Ureter (tissue), 1 donor: Measurements from ENCODE around the gene TFEB. TPM values are rescaled to one million over a fixed set of nuclear protein-coding genes. Genes with fewer than 3 reads are reported as not detected.
"Not testable (repeated sequence)": the region's sequence is repeated elsewhere in the genome, so short reads cannot be mapped to it uniquely, and the experiment has no call there.

ENCODE experiments used
- DNase-seq: peaks from one replicate; pipeline ENCODE4 v3.0.0-alpha.2; 2020; ENCODE audit warnings: low spot score
- total RNA-seq: library from RNA; stranded (reverse); gene quantifications from one replicate; pipeline ENCODE4 v1.2.4, GENCODE V29; 2023
- donor health status: DM: yes; HTN: yes; CAD: no.

Gene TFEB
- total RNA-seq, 1 donor from 2014 or later, result 29.4 TPM

DNA sequence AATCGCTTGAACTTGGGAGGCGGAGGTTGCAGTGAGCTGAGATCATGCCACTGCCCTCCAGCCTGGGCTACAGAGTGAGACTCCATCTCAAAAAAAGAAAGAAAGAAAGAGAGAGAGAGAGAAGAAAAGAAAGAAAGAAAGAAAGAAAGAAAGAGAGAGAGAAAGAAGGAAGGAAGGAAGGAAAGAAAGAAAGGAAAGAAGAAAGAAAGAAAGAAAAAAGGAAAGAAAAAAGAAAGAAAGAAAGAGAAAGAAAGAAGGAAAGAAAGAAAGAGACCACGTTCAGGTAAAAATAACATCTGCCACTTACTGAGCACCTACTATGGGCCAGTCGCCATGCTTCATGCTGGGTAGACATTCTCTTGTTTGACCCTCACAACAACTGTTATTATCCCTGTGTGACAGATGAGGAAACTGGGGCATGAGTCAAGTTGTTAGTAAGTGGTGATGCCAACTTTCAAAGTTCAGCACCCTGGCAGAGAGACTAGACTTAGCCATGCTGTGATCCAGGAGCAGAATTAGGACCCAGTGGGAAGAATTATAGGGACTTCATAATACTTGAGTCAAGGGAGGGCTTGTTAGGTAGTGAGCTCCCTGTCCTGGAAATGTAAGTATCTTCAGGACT is 30.7 kb upstream of the TFEB start:
- DNase-seq, result not testable (repeated sequence)

DNA sequence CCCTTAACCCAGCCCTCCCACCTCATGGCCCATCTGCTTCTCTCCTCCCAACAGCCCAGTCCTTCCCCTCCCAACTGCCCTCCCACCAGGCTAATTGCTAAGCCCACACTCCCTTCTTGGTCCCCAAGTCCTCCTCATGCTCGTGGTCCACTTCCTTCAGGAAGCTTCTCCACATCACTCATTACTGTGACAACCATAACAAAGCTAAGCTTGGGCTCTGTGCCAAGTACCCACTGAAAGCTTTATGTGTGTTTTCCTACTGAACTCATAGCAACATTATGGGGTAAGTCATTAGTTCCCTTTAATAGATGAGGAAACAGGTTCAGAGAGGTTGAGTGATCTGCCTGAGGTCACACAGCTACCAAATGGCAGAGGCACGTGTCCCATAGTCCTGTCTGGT is 28.1 kb upstream of the TFEB start:
- DNase-seq, result no peak

DNA sequence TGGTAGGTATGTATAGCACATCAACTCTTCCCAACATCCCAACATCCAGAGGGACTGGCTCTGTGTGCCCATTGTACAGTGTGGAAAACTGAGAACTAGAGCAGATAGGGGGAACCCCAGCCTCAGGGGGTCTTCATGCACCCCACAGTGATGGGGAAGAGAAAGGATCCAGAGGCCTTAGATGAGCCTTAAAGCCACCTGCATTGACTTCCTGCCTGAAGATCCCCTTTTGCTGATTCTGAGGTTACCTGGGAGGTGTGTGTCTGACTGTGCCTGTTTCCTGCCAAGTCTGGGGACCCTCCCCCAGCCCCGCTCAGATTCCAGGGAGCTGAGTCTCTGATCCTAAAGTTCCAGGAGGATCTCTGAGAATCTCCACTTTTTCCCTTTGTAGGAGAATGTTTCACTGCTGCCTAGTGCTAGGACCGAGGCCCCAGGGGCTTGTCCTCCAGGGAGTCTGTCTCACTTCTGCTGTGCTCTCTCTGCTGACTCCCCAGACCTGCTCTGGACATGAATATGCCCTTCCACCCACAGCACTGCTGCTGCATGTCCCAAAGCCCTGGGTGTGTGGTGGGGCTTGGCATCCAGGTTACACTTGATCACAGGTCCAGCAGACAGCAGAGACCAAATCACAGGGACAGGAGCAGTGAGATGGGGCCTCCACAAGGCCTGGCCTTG is 24.6 kb upstream of the TFEB start:
- no peak for DNase-seq

DNA sequence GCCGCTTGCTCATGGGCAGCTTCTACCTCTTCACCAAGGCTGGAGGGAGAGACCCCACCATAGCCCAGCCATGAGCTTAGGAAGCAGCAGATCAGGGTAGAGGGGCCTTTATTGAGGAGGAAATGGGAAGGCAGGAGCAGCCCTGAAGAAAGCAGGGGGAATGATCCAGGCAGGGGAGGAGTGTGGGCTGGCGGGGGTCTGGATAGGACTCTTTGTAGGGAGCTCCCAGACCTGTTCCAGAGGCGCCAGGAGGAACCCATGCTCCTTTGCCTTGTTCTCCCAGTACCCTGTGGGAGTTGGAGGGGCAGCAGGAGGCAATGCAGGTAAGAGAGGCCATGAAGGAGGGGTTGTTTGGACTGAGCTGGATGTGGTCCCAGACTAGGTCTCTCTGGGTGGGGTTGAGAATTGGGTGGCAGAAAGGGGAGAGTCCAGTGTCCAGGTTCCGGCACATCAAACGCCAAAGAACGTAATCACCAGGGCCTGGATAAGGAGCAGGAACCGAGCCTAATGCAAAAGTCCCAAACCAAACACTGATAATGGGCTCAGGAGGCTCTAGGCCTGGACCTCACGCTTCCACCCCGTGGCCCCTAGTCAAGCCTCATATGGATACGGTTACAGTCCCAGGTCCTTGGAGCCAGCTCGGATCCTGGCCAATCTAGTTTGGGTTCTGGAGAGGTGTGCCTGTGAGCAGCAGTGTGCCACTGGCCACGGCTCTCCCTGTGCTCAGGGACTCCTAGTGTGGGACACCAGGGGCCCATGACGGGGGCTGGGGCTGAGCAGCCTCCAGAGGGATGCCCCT is 23.9 kb upstream of the TFEB start:
- DNase-seq, result no peak

DNA sequence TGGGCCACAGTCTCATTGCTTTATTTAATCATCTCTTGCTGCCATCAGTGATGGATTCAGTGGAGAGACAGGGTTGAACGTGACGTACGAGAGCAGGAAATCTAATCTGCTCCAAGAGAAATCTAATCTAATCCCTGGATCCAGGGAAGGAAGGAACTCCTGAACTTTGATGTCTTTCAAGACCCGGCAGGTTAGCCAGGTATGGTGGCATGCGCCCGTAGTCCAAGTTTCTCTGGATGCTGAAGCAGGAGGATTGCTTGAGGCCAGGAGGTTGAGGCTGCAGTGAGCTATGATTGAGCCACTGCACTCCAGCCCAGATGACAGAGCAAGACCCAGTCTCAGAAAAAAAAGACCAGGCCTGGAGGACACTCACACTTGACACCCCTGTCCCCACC is 23.2 kb upstream of the TFEB start:
- no peak for DNase-seq

DNA sequence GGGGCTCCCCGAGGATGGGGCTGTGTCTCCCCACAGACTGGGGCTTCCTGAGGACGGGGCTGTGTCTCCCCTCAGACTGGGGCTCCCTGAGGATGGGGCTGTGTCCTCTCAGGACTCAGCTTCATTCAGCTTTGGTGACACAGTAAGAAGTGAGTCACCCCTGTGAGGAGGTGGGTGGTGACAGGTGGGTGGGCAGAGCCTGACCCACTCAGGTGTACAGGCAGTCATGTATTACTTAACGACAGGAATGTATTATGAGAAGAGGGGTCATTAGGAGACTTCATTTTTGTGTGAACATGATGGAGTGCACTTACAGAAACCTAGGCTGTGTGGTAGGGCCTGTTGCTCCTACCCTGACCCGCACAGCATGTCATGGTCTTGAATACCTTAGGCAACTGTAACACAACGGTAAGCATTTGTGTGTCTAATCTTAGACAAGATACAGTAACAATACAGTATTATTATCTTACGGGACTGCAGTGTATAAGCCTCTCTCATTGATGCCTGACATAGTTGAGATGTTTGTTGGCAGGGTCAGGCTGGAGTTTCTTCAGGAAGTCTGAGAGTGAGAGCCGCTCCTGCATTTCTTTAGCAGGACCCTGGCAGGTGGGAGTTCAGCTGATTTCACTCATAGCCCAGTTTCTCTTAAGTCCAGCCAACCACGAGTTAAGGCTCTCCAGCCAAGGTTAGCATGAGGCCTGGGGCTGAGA is 22.7 kb upstream of the TFEB start:
- no peak for DNase-seq

DNA sequence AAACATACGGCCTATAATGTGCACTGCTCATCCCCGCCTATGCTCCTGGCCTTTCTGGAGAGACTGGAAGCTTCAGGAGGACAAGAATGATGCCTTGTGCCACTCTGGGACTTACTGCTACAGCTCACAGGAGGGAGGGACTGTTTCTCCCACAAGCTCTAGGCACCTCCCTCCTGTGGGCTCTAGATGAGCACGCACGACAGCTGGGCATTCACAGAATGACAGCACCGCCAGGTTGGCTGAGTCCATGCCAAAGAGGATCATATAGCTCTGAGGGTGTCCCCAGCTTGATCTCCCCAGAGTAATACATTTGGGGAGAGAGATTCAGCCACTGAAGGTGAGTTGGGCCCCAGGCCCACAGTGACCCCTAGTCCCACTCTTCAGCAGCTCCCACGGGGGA is 21.9 kb upstream of the TFEB start:
- DNase-seq, result no peak

DNA sequence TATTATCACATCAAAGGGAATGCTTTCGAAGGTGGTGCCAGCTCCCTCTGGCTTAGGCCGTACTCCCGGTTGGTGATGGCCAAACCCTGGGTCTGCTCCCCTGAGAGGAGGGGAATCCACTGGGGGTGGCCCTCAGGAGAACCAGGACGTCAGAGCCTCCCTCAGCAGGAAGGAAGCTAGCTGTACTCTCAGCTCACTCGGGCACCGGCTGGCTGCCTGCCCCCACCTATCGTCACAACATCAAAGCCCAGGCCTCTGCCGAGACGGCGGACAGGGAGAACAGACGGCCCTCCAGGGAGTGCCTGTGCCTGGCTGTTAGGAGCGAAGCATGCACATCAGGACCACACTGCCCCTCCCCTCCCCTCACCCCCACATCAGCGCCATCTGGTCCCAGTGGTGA is 20.9 kb upstream of the TFEB start:
- no peak for DNase-seq

DNA sequence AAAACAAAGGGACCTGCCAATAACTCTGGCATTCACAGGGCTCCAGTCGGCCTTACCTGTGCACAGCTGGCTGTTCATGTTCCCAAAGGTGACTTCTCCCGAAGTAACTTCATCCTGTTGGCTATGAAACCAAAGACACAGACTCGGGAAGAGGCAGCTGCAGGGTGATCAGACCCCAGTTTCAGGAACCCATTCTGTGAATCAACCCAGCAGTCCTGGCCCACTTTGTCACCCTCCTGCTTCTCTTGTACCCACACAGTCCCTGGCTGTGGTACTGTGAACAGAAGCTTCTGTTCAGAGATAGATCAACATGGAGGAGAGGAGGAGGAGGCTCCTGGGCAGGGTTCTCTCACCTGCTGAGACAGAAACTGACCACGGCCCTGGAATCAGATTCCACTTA is 20.5 kb upstream of the TFEB start:
- no peak for DNase-seq

DNA sequence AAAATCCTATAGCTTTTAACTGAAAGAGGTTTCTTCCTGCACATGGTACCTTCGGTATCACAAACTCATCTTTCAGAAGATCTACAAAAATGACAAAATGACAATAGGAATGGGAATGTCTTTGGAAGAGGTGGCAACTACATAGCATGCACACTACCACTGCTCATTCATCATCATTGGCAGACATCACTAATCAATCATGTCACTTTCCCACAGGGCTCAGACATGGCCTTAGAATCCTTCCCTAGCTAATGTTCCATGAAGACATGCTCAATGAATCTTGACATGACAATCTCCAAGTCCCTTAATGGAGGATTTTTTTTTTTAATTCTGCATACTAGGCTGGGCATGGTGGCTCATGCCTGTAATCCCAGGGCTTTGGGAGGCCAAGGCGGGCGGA is 15.0 kb upstream of the TFEB start:
- no peak for DNase-seq

DNA sequence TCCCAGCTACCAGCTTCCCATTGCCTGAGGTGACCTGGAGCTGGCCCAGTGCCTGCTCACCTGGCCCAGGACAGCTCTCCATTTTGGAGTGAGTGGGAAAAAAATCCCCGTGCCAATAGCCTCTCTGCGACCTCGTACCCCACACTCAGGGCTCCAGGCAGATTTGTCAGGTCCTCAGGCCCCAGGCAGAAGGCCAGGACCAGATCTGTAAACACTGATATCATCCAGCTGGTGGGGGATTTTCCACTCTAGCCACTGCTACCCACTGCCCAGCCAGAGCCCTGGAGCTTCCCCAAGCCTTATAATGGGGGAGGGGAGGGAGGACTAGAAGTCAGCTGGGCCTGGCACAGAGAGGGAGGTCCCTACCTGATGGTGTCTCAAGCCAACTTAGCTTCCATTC is 13.1 kb upstream of the TFEB start:
- no peak for DNase-seq

DNA sequence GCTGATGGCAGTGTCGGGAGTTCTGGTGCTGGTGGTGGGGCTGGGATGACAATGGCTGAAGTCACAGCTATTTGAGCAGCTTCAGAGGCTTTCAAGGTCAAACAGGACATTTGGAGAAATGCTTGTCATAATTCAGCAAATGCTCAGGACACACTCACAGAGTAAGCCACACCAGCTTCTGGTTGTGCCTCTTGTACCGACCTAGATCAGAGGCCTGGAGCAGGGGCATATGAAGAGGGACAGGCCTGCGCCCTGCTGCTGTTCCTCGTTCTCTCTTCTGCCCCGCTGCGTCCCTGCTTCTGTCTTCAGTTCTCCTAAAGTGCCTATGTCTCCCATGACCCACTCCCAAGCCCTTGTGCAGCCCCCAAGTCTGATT is 12.7 kb upstream of the TFEB start:
- DNase-seq, result no peak

DNA sequence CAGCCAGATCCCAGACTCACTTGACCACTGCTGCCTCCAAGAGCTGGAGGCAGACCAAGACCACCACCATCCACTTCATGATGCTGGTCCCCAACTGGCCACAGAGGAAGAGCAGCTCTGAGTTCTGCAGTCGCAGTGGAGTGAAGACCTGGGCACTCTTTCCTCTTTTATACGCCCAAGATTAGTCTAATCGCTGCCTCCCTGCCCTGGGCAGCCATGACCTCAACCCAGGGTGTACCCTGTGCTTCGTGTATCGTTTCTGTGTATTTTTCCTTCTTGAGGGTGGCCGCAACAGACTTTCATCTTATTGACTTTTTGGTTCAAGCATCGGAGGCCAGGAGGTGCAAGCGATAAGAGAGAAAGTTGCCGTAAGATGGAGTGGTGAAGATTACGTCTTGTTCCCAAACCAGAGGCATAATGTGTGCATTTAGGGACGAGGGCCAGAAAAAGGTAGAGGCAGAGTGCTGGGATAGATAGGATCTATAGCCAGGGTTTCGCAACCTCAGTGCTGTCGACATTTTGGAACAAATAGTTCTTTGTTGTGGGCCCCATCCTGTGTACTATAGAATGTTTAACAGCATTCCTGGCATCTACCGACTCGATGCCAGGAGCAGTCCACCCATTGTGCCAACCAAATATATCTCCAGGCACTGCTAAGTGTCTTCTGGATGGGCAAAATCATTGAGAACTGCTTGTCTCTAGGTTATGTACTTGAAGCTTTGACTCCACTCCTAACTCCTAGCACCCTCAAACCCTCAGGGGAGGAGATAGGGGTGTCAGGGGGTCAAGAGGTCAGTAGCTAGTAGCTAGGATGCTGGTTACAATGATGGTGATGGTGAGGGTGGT is 12.1 kb upstream of the TFEB start, which contains the start of gene PGC:
TSS of gene PGC (minus strand) at position 142 of the 846 bp plus-strand sequence. CDS start at position 79, 63 bp downstream.
- no peak for DNase-seq

DNA sequence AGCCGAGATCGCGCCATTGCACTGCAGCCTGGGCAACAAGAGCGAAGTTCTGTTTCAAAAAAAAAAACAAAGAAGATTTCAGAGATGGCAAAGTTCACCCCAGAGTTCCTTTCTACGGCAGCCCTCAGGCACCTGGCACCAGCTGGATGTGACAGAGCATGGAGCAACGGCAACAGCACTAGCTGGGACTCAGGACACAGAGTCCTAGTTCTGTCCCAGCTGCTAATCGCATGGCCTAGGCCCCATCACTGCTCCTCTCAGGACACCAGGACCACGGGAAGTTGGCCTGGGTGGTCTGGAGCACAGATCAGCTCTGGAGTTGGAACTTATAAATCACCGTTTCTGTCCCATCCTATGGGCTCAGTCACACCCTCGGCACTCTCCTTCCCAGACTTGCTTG is 10.7 kb upstream of the TFEB start:
- no peak for DNase-seq

DNA sequence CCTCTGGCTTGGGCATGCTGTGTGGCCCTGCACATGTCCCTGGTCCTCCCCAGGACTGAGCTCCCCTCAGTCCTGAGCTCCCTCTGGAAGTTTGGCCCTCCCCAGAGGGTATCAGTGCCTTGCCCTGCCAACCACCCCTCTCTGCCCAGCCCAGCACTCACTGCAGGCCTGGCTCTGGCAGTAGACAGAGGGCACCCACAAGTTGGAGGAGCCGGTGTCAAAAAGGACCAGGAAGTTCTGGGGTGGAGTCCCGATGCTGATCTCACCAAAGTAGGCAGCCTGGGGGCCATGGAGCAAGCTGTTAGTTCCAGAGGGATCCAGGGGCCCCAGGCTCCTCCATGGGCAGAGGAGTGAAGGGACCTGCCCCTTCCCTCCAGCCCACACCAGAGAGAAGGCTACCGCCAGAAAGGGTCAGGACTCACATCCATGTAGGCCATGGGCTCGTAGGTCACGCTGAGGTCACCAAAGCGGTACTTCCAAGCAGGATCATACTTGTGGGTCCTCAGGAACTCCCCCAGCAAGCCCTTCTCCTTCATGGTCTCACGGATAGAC is 8.9 kb upstream of the TFEB start:
- DNase-seq, result no peak

DNA sequence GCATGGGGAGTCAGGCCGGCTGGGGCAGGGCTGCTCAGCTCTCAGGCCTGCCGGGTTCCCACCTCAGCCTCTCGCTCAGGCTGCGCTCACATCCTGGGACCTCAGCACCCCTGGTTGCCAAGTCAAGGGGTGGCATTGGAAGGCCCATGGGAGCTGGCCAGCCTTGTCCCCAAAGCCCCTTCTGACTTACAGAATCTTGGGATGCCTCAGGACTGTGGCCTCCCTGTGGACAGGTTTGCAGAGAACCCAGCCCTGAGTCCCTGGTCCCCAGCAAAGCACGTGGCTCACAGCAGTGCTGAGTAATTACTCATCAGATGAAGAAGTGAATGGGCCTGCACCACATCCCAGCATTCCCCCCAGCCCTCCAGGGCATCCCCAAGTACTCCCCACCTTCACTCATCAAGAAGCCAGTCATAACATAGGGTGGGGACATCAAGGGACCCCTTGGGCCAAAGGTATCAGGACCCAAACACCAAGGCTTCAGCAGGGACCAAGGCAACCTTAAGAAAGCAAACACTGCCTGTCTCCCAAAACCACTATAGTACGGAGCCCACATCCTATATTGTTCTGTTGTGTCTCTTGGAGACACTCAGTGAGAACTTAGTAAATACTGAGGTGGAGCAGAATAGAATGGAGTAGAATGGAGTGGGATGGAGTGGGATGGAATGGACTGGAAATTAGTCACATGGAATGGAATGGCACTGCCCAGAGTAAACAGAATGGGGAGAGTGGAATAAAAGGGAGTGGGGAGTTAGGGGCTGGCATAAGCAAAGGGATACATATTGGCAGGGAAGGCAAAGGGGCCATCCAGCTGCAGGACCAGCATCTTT is 8.2 kb upstream of the TFEB start:
- DNase-seq, result no peak

DNA sequence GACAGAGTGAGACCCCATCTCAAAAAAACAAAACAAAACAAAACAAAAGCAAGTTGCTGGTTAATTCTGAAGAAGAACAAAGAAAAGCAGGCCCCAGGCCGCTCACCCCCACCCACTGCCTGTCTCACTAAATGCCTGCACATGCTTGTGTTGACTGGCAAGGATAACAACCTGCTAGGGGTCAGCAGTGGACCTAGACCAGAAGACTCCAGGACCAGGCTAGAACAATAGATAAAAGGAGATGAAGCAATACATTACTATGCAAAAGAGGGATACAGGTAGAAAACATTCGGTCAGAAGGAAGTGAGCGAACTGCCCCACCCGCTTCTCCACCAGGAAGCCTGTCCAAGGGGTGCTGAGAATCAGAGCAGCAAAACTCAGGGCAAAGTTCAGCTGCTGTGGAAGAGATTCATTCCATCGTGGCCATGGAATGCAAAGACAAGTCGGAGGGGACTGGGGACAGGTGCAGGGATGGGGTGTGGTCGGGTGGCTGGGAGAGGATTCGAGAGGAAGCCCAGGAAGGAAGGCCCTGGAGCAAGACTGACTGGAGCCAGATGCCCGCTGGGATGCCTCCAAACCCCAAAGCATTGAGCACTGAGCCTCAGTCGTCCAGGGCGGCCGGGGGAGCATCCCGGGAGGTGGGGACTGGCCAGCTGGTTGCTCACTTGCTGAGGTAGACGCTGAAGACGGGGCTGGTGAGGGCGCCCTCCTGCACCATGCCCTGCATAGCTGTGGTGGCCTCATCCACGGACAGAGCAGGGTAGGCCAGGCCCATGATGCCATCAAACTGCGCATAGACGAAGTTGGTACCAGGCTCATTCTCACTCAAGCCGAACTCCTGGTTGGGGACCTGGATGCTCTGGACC is 6.5 kb upstream of the TFEB start:
- DNase-seq, result no peak

DNA sequence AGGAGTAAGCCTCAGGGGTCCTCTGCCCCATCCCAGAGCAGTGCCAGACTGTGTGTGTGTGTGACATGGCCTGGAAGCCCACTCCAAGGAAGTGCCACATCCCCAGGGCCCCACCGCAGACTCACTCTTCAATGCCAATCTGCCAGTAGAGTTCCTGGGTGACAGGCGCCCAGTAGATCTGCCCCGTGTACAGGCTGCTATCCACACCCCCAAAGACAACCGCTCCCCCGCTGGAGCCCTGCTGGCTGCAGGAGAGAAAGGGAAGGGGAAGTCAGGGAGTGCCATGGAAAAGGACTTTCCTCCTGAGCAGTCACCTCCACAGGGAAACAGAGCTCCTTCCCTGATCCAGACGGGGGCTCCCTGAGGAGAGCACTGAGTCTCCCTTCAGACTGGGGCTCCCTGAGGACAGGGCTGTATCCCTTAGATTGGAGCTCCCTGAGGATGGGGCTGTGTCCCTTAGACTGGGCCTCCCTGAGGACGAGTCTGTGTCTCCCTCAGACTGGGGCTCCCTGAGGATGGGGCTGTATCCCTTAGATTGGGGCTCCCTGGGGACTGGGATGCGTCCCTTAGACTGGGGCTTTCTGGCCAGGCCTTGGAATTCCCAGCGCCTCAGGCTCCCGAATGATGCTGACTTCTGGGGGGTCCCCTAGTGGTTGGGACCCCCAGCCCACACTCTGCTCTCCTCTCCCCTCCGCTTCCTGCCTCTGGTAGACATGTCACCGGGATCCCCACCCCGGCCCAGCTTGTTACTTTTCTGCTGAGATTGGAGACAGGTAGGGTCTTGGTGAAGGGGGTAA is 5.2 kb upstream of the TFEB start:
- DNase-seq, result no peak
